ENCODE data around the gene TRH.
A peak's percentile ranks its signal among the peaks of the same experiment; 100 is the strongest.
"Not testable (repeated sequence)": the region's sequence is repeated elsewhere in the genome, so short reads cannot be mapped to it uniquely, and the experiment has no call there.

The TRH gene

GRCh38 chr3:129966876-129967275 is 7.6 kb upstream of the TRH start:
- no peak for DNase-seq

- no peak for DNase-seq
Measured at GRCh38 chr3:129967761-129968160, 6.8 kb upstream of the TRH start.

- no peak for DNase-seq
Measured at GRCh38 chr3:129971351-129972052, 3.0 kb upstream of the TRH start.

GRCh38 chr3:129972301-129972700 is 2.2 kb upstream of the TRH start:
- DNase-seq: no peak

- DNase-seq: no peak
Measured at GRCh38 chr3:129973853-129974563, 512 bp upstream of the TRH start.

GRCh38 chr3:129974833-129975704 is 549 bp downstream of the TRH start:
- peak; percentile 36 for DNase-seq

GRCh38 chr3:129975705-129976048 is 1.2 kb downstream of the TRH start:
- no peak for DNase-seq

GRCh38 chr3:129976286-129976685 is 1.8 kb downstream of the TRH start:
- no peak for DNase-seq

- DNase-seq: no peak
Measured at GRCh38 chr3:129978123-129978522, 3.6 kb downstream of the TRH start.

- no peak for DNase-seq
Measured at GRCh38 chr3:129979905-129980304, 5.4 kb downstream of the TRH start.

- DNase-seq: no peak
Measured at GRCh38 chr3:129983561-129983960, 9.0 kb downstream of the TRH start.

- DNase-seq: no peak
Measured at GRCh38 chr3:129984125-129984524, 9.6 kb downstream of the TRH start.

- no peak for DNase-seq
Measured at GRCh38 chr3:129985113-129985512, 10.6 kb downstream of the TRH start.

- DNase-seq: no peak
Measured at GRCh38 chr3:129988429-129988828, 13.9 kb downstream of the TRH start.

GRCh38 chr3:129989414-129989813 is 14.9 kb downstream of the TRH start:
- DNase-seq: no peak

- DNase-seq: no peak
Measured at GRCh38 chr3:129992781-129993180, 18.3 kb downstream of the TRH start.

- DNase-seq: no peak
Measured at GRCh38 chr3:129994883-129995559, 20.5 kb downstream of the TRH start.

- no peak for DNase-seq
Measured at GRCh38 chr3:129996073-129996472, 21.6 kb downstream of the TRH start.

GRCh38 chr3:129999176-129999575 is 24.7 kb downstream of the TRH start:
- not testable (repeated sequence) for DNase-seq

GRCh38 chr3:130002666-130003598 is 28.4 kb downstream of the TRH start:
- peak; percentile 82 for DNase-seq

- DNase-seq: no peak
Measured at GRCh38 chr3:130010556-130010955, 36.0 kb downstream of the TRH start.

- not testable (repeated sequence) for DNase-seq
Measured at GRCh38 chr3:130012108-130012507, 37.6 kb downstream of the TRH start.

Measured in stimulated activated CD8-positive, alpha-beta memory T cell treated with anti-CD3 and anti-CD28 coated beads, Interleukin-4, amount 100 ng/mL, for 48 hours (primary cell).